Measurements from ENCODE around the gene CRIP1.

CRIP1 gene

GRCh38 chr14:105536691-105537579, 50.2 kb downstream of the CRIP1 start:
- no peak for DNase-seq

DNA sequence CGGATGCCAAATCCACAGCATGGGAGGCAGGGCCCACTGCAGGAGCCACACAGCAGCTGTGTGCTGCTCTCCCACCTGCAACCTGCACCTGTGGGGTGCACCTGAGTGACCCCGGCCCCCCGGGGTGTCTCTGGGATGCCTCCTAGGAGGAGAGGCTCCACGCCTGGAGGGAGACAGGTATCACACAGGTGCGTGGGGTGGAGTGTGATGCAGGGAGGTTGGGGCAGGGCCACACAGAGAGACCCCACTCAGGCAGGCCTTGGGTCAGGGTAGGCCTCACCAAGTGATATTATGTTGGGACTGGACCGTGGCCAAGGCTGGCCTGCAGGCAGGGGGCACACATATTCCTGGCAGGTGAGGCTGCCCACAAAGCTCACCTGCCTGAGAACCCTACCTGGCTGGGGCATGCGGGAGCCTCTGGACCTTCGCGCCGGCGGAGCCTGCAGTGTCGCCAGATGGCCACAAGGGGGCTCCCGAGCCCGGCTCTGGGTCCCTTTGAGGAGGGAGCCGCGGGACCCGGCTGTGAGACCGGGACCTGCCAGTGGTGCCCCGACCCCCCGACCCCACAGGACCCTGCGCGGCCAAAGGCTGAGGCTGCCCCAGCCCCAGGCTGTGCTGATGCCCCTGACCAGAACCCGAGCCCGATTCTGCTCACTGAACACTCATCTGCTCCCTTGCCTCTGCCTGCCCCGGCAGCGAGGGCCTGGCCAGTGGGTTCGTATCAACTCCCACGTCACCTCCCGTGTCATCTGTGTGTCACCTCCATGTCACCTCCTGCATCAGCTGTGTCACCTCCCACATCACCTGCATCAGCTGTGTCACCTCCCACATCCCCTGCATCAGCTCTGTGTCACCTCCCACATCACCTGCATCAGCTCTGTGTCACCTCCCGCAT, 51.1 kb downstream of the CRIP1 start:
- peak; percentile 72 for DNase-seq
